ENCODE data around the gene DLD.

DNA sequence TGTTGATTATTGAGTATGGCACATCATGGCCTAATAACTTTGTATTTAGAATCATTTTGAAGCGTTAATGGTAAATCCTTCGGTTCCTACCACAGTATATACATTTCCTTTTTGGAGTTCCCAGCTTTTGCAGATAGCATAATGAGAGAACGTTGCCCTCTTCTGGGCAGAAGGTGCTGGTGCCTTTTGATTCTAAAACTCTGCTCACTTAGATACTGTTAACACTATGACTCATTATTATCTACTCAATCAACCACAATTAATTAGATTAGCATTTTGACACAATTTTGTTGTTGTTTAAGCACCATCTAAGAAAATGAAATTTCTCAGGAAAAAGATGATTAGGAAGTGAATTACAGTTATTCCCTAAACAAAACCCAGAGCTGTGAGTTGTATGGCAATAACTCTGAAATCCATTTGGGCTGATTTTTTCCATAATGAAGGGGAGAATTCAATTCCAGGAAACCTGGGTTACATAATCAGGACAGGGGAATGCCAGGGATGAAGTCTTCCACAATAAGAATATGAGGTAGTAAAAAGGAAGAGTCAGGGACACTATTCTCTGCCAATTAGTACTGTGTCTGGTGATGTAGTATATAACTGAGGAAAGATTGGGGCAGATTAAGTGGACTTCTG is 11.5 kb upstream of the DLD start:
- TF ChIP-seq YY1 (IDR thresholded peaks at IDR 0.05; ENCODE audit: insufficient read depth, insufficient read length) (no peak), ZNF274 (IDR thresholded peaks at IDR 0.05; ENCODE audit: low read depth, low read length) (no peak)
